ENCODE data around the gene TMEM52.

TMEM52 gene

GRCh38 chr1:1918901-1919303, at the start of gene TMEM52:
TMEM52 (minus strand) TSS chr1:1919279; CDS start chr1:1919265, 14 bp downstream.
- no peak for DNase-seq

GRCh38 chr1:1967879-1968278, 48.8 kb upstream of the TMEM52 start:
- DNase-seq = no peak

- DNase-seq = no peak
Observed at GRCh38 chr1:1967151-1967550, 48.1 kb upstream of the TMEM52 start.

GRCh38 chr1:1966071-1966740, 47.1 kb upstream of the TMEM52 start:
- DNase-seq = no peak

- DNase-seq = no peak
Observed at GRCh38 chr1:1965546-1965945, 46.5 kb upstream of the TMEM52 start.

- no peak for DNase-seq
Observed at GRCh38 chr1:1964811-1965210, 45.7 kb upstream of the TMEM52 start.

GRCh38 chr1:1963570-1963969, 44.5 kb upstream of the TMEM52 start:
- no peak for DNase-seq

- no peak for DNase-seq
Observed at GRCh38 chr1:1962752-1963151, 43.7 kb upstream of the TMEM52 start.

- no peak for DNase-seq
Observed at GRCh38 chr1:1960480-1961196, 41.6 kb upstream of the TMEM52 start.

- DNase-seq = peak; percentile 54
Observed at GRCh38 chr1:1959840-1960479, 40.9 kb upstream of the TMEM52 start.

GRCh38 chr1:1959459-1959839, 40.4 kb upstream of the TMEM52 start:
- no peak for DNase-seq

GRCh38 chr1:1958071-1958541, 39.0 kb upstream of the TMEM52 start:
- no peak for DNase-seq

GRCh38 chr1:1957533-1957961, 38.5 kb upstream of the TMEM52 start:
- no peak for DNase-seq

GRCh38 chr1:1956586-1957532, 37.8 kb upstream of the TMEM52 start:
- no peak for DNase-seq

- no peak for DNase-seq
Observed at GRCh38 chr1:1956101-1956500, 37.0 kb upstream of the TMEM52 start.

- no peak for DNase-seq
Observed at GRCh38 chr1:1955621-1956094, 36.6 kb upstream of the TMEM52 start.

GRCh38 chr1:1954831-1955441, 35.9 kb upstream of the TMEM52 start:
- DNase-seq = no peak

GRCh38 chr1:1954015-1954414, 34.9 kb upstream of the TMEM52 start:
- DNase-seq = no peak

- no peak for DNase-seq
Observed at GRCh38 chr1:1950940-1951339, 31.9 kb upstream of the TMEM52 start.

GRCh38 chr1:1948783-1949182, 29.7 kb upstream of the TMEM52 start:
- no peak for DNase-seq

GRCh38 chr1:1947493-1947892, 28.4 kb upstream of the TMEM52 start:
- no peak for DNase-seq

- DNase-seq = no peak
Observed at GRCh38 chr1:1946540-1946939, 27.5 kb upstream of the TMEM52 start.

Data from NCI-H1092 (cell line).